Panc1 (cell line): ENCODE measurements around the gene CROCC2. TPM values are rescaled to one million over a fixed set of nuclear protein-coding genes. Genes with fewer than 3 reads are reported as not detected.
A peak's percentile ranks its signal among the peaks of the same experiment; 100 is the strongest.

ENCODE experiments used
- ATAC-seq: fragments of 200-7000 bp; cut with Tn5 transposase; 2 replicates; pipeline ENCODE4 v1.9.1; 2020; ENCODE audit warnings: mild to moderate bottlenecking, moderate library complexity
- BruUV-seq: library from RNA; stranded (reverse); fragments of 400-500 nt; replicated peaks from 2 replicates; lab custom pipeline; 2021; lab: Mats Ljungman, UMichigan
- CTCF ChIA-PET: fragments of 300-600 bp; sonication (Branson Sonifier 250); formaldehyde crosslinking; loops from one replicate; lab custom pipeline; 2022; ENCODE audit warnings: antibody characterized with exemption; lab: Charles Lee
- POLR2A ChIA-PET: fragments of 300-600 bp; sonication (Branson Sonifier 250); formaldehyde crosslinking; loops from one replicate; lab custom pipeline; 2022; ENCODE audit warnings: antibody characterized with exemption; lab: Charles Lee
- DNase-seq: peaks from one replicate; pipeline ENCODE4 v3.0.0-alpha.2; 2010; ENCODE audit warnings: low read depth, low spot score
- H3K27ac ChIP-seq: 2 replicates; pipeline ENCODE4 v1.5.1; 2011; ENCODE audit warnings: mild to moderate bottlenecking, low read length, inconsistent platforms
- H3K27me3 ChIP-seq: fragments of 200-500 bp; sonication (Bioruptor generic); 2 replicates; pipeline ENCODE4 v1.6.0; 2014; ENCODE audit warnings: low read length, inconsistent platforms; ENCODE audit not compliant: control insufficient read depth, insufficient read depth
- H3K36me3 ChIP-seq: fragments of 200-500 bp; sonication (Bioruptor generic); 2 replicates; pipeline ENCODE4 v1.5.1; 2014; ENCODE audit warnings: inconsistent platforms, mild to moderate bottlenecking, low read length, moderate library complexity; ENCODE audit not compliant: control insufficient read depth, insufficient read depth
- H3K4me1 ChIP-seq: 2 replicates; pipeline ENCODE4 v1.5.1; 2011; ENCODE audit warnings: inconsistent platforms, mild to moderate bottlenecking, low read length, moderate library complexity; ENCODE audit not compliant: control insufficient read depth, insufficient read depth
- H3K4me3 ChIP-seq, 2 experiments: 2 replicates each; pipeline ENCODE4 v1.5.1; 2011 to 2012; ENCODE audit warnings: low read depth in 2 of 2, low read length in 2 of 2, mild to moderate bottlenecking in 2 of 2, inconsistent platforms in 1 of 2, moderate library complexity in 1 of 2
- H3K9me3 ChIP-seq: fragments of 200-500 bp; sonication (Bioruptor generic); 2 replicates; pipeline ENCODE4 v1.5.1; 2014; ENCODE audit warnings: low read depth, mild to moderate bottlenecking, inconsistent platforms, low read length, moderate library complexity; ENCODE audit not compliant: control insufficient read depth, insufficient read depth
- CTCF ChIP-seq: fragments of 450-650 bp; IDR thresholded peaks from 2 replicates; pipeline ENCODE4 v1.5.1; 2017; ENCODE audit warnings: mild to moderate bottlenecking
- POLR2AphosphoS5 ChIP-seq: IDR thresholded peaks from 2 replicates; pipeline ENCODE4 v1.6.1; 2012; ENCODE audit warnings: mild to moderate bottlenecking, low read depth, low read length, moderate library complexity
- REST ChIP-seq, 2 experiments: IDR thresholded peaks; 2 replicates each; pipeline ENCODE4 v1.6.1; 2011 to 2012; ENCODE audit warnings: low read depth in 2 of 2, control low read depth in 1 of 2, low read length in 1 of 2, mild to moderate bottlenecking in 1 of 2, moderate library complexity in 1 of 2; ENCODE audit not compliant: insufficient read depth in 1 of 2
- SIN3A ChIP-seq: IDR thresholded peaks from 2 replicates; pipeline ENCODE4 v1.6.1; 2012; ENCODE audit warnings: low read depth, mild to moderate bottlenecking, low read length, moderate library complexity, borderline replicate concordance; ENCODE audit not compliant: insufficient read depth
- TCF7L2 ChIP-seq: IDR thresholded peaks from 2 replicates; pipeline ENCODE4 v1.6.1; 2011; ENCODE audit warnings: mild to moderate bottlenecking, low read depth, low read length, inconsistent platforms
- in situ Hi-C: cut with HindIII; loops from 2 replicates; pipeline ENCODE4 v1.10.0; 2016; ENCODE audit warnings: low sequenced_read_pairs, low pct_unique_long_range_greater_than_20kb
- intact Hi-C: fragments of 100-400 bp; cut with micrococcal nuclease; formaldehyde crosslinking; loops from one replicate; pipeline ENCODE4 v1.10.0; 2022; ENCODE audit not compliant: unreplicated experiment
- total RNA-seq: library from RNA; stranded (reverse); gene quantifications from one replicate; pipeline ENCODE4 v1.2.1, GENCODE V29; 2021; ENCODE audit not compliant: unreplicated experiment

Gene CROCC2
- total RNA-seq, 1 experiment from 2014 or later = 0.23 TPM

- CTCF ChIA-PET = interaction anchor here (0.5 to 1.2 kb wide), 2 partner anchors 13 to 69 kb away, joined by 7 to 14 read pairs; no protein-coding TSS in a partner anchor
- in situ Hi-C loops = no loop called here
- intact Hi-C loops = no loop called here
Observed at GRCh38 chr2:240983361-240983995, 77.3 kb downstream of the CROCC2 start.

GRCh38 chr2:240983996-240984498, 77.9 kb downstream of the CROCC2 start:
- ChIA-PET CTCF (interaction anchor here (0.5 to 1.2 kb wide), 3 partner anchors 12 to 314 kb away, joined by 7 to 14 read pairs (median 8); no protein-coding TSS in a partner anchor), POLR2A (no interaction called here)
- in situ Hi-C loops = no loop called here
- ATAC-seq (peak; percentile 54), DNase-seq (no peak)
- Histone ChIP-seq H3K27ac (no peak overlapping the region), H3K27me3 (no peaks in the 10 kb centered on the region), H3K4me3 (peak overlapping the region in 1 of 2 experiments; percentile 25; a peak in 1 of 4 replicates), H3K36me3 (no peaks in the 10 kb centered on the region), H3K9me3 (no peaks in the 10 kb centered on the region), H3K4me1 (peaks cover 14% of the 10 kb centered on the region)
- no TSS peak for BruUV-seq
- intact Hi-C loops = no loop called here
- TF ChIP-seq CTCF (no peak), POLR2AphosphoS5 (no peak), TCF7L2 (no peak), REST (IDR thresholded peaks at IDR 0.05; ENCODE audit: insufficient read depth in 1 of 2, low read depth in 2 of 2, low read length in 1 of 2) (no peak), SIN3A (no peak)

More at GRCh38 chr2:240983361-240983995, 77.3 kb downstream of the CROCC2 start:
- no TSS peak for BruUV-seq
- POLR2A ChIA-PET = no interaction called here
- no peaks in the 10 kb centered on the region for H3K9me3 ChIP-seq
- DNase-seq = no peak
- ATAC-seq = peak; percentile 93
- H3K27me3 ChIP-seq = no peaks in the 10 kb centered on the region
- no peaks in the 10 kb centered on the region for H3K36me3 ChIP-seq
- peak overlapping the region in 1 of 2 experiments; percentile 25; a peak in 1 of 4 replicates for H3K4me3 ChIP-seq
- H3K27ac ChIP-seq = no peak overlapping the region
- H3K4me1 ChIP-seq = peaks cover 14% of the 10 kb centered on the region
- TF ChIP-seq REST (IDR thresholded peaks at IDR 0.05; ENCODE audit: insufficient read depth in 1 of 2, low read depth in 2 of 2, low read length in 1 of 2) (no peak), CTCF (peak; percentile 95)
